Karpas-422 (cell line): ENCODE data around the gene TGM2. TPM values are rescaled to one million over a fixed set of nuclear protein-coding genes. Genes with fewer than 3 reads are reported as not detected.

Source experiments
- DNase-seq: peaks from one replicate; pipeline ENCODE4 v3.0.0-alpha.2; 2015
- H2AFZ ChIP-seq: fragments of 200-600 bp; sonication (generic); 2 replicates; pipeline ENCODE4 v1.6.1; 2014; ENCODE audit warnings: antibody characterized with exemption, low read length, mixed read lengths
- H3K27ac ChIP-seq: fragments of 200-600 bp; sonication (generic); 2 replicates; pipeline ENCODE4 v1.5.1; 2014; ENCODE audit warnings: mild to moderate bottlenecking, low read length, moderate library complexity
- H3K27me3 ChIP-seq: fragments of 200-600 bp; sonication (generic); 2 replicates; pipeline ENCODE4 v1.6.1; 2014; ENCODE audit warnings: low read length, mixed read lengths
- H3K36me3 ChIP-seq: fragments of 200-600 bp; sonication (generic); 2 replicates; pipeline ENCODE4 v1.6.1; 2014; ENCODE audit warnings: low read length, mixed read lengths; ENCODE audit not compliant: insufficient read depth
- H3K4me1 ChIP-seq: fragments of 200-600 bp; sonication (generic); 2 replicates; pipeline ENCODE4 v1.6.1; 2014; ENCODE audit warnings: mild to moderate bottlenecking, low read length, mixed read lengths
- H3K4me2 ChIP-seq: fragments of 200-600 bp; sonication (generic); 2 replicates; pipeline ENCODE4 v1.6.1; 2014; ENCODE audit warnings: low read length, low read depth, mild to moderate bottlenecking; ENCODE audit not compliant: poor library complexity, severe bottlenecking
- H3K4me3 ChIP-seq: fragments of 200-600 bp; sonication (generic); 2 replicates; pipeline ENCODE4 v1.5.1; 2014; ENCODE audit warnings: mild to moderate bottlenecking, antibody characterized with exemption, low read length, mixed read lengths
- H3K79me2 ChIP-seq: fragments of 200-600 bp; sonication (generic); 2 replicates; pipeline ENCODE4 v1.6.1; 2014; ENCODE audit warnings: mild to moderate bottlenecking, low read length, mixed read lengths
- H3K9ac ChIP-seq: fragments of 200-600 bp; sonication (generic); 2 replicates; pipeline ENCODE4 v1.6.0; 2014; ENCODE audit warnings: low read length
- H3K9me2 ChIP-seq: fragments of 200-600 bp; sonication (generic), shearing (Covaris generic); replicated peaks from 2 replicates; pipeline ENCODE4 v1.6.0; 2014; ENCODE audit warnings: mild to moderate bottlenecking, low read length, moderate library complexity; ENCODE audit not compliant: insufficient read depth
- H3K9me3 ChIP-seq: fragments of 300-700, 200-600 bp; sonication (generic); 2 replicates; pipeline ENCODE4 v1.6.1; 2014; ENCODE audit warnings: low read length, mixed read lengths
- H4K20me1 ChIP-seq: fragments of 200-600 bp; sonication (generic); 2 replicates; pipeline ENCODE4 v1.6.1; 2014; ENCODE audit warnings: mild to moderate bottlenecking, antibody characterized with exemption, low read length, low read depth; ENCODE audit not compliant: insufficient read depth
- total RNA-seq: library from RNA; depleted of rRNA; stranded (reverse); fragments of >200 nt; shearing (Covaris generic); gene quantifications from 2 replicates; pipeline ENCODE4 v1.2.3, GENCODE V29; 2014; ENCODE audit warnings: low replicate concordance

The TGM2 gene
- total RNA-seq, 1 experiment from 2014 or later: 0.15 TPM

DNA sequence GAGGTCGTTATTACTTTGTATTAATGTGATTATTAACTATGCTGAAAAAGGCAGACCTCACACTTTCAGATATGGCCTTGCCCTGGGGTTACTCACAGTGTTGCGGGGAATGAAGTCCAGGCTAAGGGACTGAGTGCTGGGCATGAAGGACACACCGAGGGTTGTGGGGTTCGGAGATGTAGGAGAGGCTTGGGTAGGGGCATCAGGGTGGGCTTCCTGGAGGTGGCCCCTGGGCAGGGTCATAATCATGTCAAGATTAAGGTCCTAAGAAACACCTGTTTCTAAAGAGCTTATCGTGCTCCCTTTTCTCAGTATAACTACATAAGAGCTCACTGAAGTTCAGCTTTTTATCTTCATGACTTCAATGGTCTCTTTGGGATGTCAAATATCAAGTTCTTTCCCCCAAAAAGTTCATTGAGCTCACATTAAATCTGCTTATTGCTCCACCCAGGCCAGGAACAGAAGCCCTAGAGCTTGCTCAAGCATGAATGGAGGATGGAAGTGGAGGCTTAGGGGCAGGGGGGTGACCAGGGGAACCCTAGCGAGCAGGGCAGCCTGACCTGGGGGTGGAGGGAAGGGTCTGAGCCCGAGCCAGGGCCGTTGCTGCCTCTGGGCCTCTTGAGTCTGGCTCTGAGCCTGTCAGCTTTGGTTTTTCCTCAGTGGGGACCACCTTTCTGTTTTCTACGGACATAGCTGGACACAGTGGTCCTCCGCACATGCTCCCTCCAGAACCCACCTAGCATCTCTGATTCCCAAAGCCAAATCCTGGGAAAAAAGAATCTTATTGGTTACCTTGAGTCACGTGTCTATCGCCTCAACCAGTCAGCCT lies 37.3 kb upstream of the TGM2 start:
- H3K27me3 ChIP-seq: no peaks in the 10 kb centered on the region
- no peaks in the 10 kb centered on the region for H3K36me3 ChIP-seq
- no peaks in the 10 kb centered on the region for H3K79me2 ChIP-seq
- H3K4me1 ChIP-seq: peaks cover 37% of the 10 kb centered on the region
- no peak overlapping the region for H3K27ac ChIP-seq
- H3K9me2 ChIP-seq: no peaks in the 10 kb centered on the region
- H3K4me3 ChIP-seq: peak overlapping the region; percentile 33; the same call in 1 of the 2 replicates
- no peaks in the 10 kb centered on the region; the same call in 1 of the 2 replicates for H3K9me3 ChIP-seq
- H4K20me1 ChIP-seq: no peaks in the 10 kb centered on the region
- no peak overlapping the region for H2AFZ ChIP-seq
- no peak overlapping the region for H3K9ac ChIP-seq
- peak overlapping the region; percentile 53 for H3K4me2 ChIP-seq
- DNase-seq: no peak

- Histone ChIP-seq H3K36me3 (no peaks in the 10 kb centered on the region), H4K20me1 (no peaks in the 10 kb centered on the region), H3K27ac (no peak overlapping the region), H3K79me2 (no peaks in the 10 kb centered on the region), H2AFZ (no peak overlapping the region), H3K4me1 (peaks cover 48% of the 10 kb centered on the region), H3K27me3 (no peaks in the 10 kb centered on the region), H3K9me2 (no peaks in the 10 kb centered on the region), H3K9ac (no peak overlapping the region), H3K9me3 (no peaks in the 10 kb centered on the region), H3K4me2 (no peak overlapping the region), H3K4me3 (no peak overlapping the region)
- no peak for DNase-seq
These were observed 36.3 kb upstream of the TGM2 start for GRCh38 chr20:38201356-38201755.

DNA sequence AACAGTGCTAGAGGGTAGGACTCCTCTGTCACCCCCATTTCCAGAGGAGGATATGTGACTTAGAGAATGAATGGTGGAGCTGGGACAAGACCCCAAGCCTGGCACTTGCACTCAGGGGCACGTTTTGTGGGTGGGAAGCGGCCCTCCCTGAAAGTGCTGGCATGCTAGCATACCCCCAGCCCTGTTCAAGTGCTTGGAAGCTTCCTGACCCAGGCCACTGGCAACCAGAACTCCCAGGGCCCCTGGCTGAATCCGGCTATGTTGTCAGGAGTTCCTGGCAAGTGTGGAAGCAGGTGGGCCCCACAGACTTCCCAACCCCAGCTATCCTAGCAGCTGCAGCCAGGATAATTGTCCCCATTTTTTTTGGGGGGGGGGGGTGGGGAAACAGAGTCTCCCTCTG lies 35.6 kb upstream of the TGM2 start:
- Histone ChIP-seq H3K79me2 (no peaks in the 10 kb centered on the region), H3K4me1 (peaks cover 55% of the 10 kb centered on the region), H3K27ac (no peak overlapping the region), H3K9me2 (no peaks in the 10 kb centered on the region), H4K20me1 (no peaks in the 10 kb centered on the region), H3K4me3 (no peak overlapping the region), H3K27me3 (no peaks in the 10 kb centered on the region), H3K4me2 (no peak overlapping the region), H3K36me3 (no peaks in the 10 kb centered on the region), H3K9me3 (no peaks in the 10 kb centered on the region), H3K9ac (no peak overlapping the region), H2AFZ (no peak overlapping the region)
- DNase-seq: no peak

GRCh38 chr20:38199501-38200390 lies 34.7 kb upstream of the TGM2 start:
- H3K27me3 ChIP-seq: no peaks in the 10 kb centered on the region

GRCh38 chr20:38198238-38198861 lies 33.3 kb upstream of the TGM2 start:
- Histone ChIP-seq H3K27ac (no peak overlapping the region), H3K27me3 (no peaks in the 10 kb centered on the region), H3K4me1 (peaks cover 45% of the 10 kb centered on the region), H3K36me3 (no peaks in the 10 kb centered on the region), H3K9me3 (no peaks in the 10 kb centered on the region), H3K4me3 (no peak overlapping the region), H3K4me2 (peak overlapping the region; percentile 38), H3K79me2 (no peaks in the 10 kb centered on the region), H3K9me2 (no peaks in the 10 kb centered on the region), H4K20me1 (no peaks in the 10 kb centered on the region), H2AFZ (no peak overlapping the region), H3K9ac (no peak overlapping the region)
- DNase-seq: no peak

More at GRCh38 chr20:38199501-38200390, 34.7 kb upstream of the TGM2 start:
- Histone ChIP-seq H3K9me3 (no peaks in the 10 kb centered on the region), H3K27ac (no peak overlapping the region), H3K9me2 (no peaks in the 10 kb centered on the region), H4K20me1 (no peaks in the 10 kb centered on the region), H3K79me2 (no peaks in the 10 kb centered on the region), H3K4me3 (no peak overlapping the region), H2AFZ (no peak overlapping the region), H3K36me3 (no peaks in the 10 kb centered on the region), H3K9ac (no peak overlapping the region), H3K4me2 (no peak overlapping the region), H3K4me1 (peaks cover 55% of the 10 kb centered on the region)
- DNase-seq: no peak

- no peaks in the 10 kb centered on the region for H3K36me3 ChIP-seq
- H3K4me3 ChIP-seq: peak overlapping the region; percentile 3; the same call in 1 of the 2 replicates
These were observed 32.5 kb upstream of the TGM2 start for GRCh38 chr20:38197619-38198018.

GRCh38 chr20:38197217-38197616 lies 32.1 kb upstream of the TGM2 start:
- Histone ChIP-seq H3K27me3 (no peaks in the 10 kb centered on the region), H2AFZ (no peak overlapping the region), H3K4me1 (peaks cover 33% of the 10 kb centered on the region), H3K36me3 (no peaks in the 10 kb centered on the region), H3K4me3 (peak overlapping the region; percentile 26; the same call in 1 of the 2 replicates), H4K20me1 (no peaks in the 10 kb centered on the region), H3K79me2 (no peaks in the 10 kb centered on the region), H3K9ac (no peak overlapping the region), H3K9me2 (no peaks in the 10 kb centered on the region), H3K4me2 (peak overlapping the region; percentile 38), H3K9me3 (no peaks in the 10 kb centered on the region), H3K27ac (peak overlapping the region; percentile 34; the same call in 1 of the 2 replicates)
- no peak for DNase-seq

More at GRCh38 chr20:38197619-38198018, 32.5 kb upstream of the TGM2 start:
- H3K27ac ChIP-seq: no peak overlapping the region
- no peaks in the 10 kb centered on the region for H3K27me3 ChIP-seq
- no peak overlapping the region for H2AFZ ChIP-seq
- H3K9me2 ChIP-seq: no peaks in the 10 kb centered on the region
- no peaks in the 10 kb centered on the region for H3K79me2 ChIP-seq
- H3K4me2 ChIP-seq: peak overlapping the region; percentile 38
- peaks cover 38% of the 10 kb centered on the region for H3K4me1 ChIP-seq
- H3K9ac ChIP-seq: no peak overlapping the region
- peak; percentile 79 for DNase-seq
- H4K20me1 ChIP-seq: no peaks in the 10 kb centered on the region
- no peaks in the 10 kb centered on the region for H3K9me3 ChIP-seq
